GM18498 (cell line): ENCODE results near the gene ARHGEF38.
A peak's percentile ranks its signal among the peaks of the same experiment; 100 is the strongest.
"Not testable (repeated sequence)": the region's sequence is repeated elsewhere in the genome, so short reads cannot be mapped to it uniquely, and the experiment has no call there.

Source experiments
- ATAC-seq: cut with Tn5 transposase; IDR thresholded peaks from one replicate; pipeline ENCODE4 v1.9.1; 2021; ENCODE audit warnings: mild to moderate bottlenecking, moderate library complexity; ENCODE audit not compliant: unreplicated experiment

Gene ARHGEF38

DNA sequence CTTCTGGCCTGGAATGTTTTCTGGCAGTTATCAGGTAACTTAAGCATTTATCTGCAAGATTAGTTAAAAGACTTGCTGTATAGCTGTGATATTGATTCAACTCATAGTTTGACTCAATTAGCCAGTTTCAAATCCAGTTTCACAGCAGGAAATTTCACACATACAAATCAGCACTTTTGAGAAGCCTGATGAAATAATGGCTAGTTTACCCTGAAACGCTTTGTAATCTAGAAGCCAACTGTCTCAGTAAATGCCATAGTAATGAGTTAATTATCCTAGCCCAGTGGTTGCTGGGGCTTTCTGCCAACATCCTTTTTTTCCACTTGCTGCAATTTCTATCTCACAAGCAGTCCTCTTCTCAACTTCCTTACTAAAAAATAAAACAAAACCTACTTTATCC, 53.1 kb downstream of the ARHGEF38 start:
- no peak for ATAC-seq

GRCh38 chr4:105607876-105608275, 55.5 kb downstream of the ARHGEF38 start:
- no peak for ATAC-seq

DNA sequence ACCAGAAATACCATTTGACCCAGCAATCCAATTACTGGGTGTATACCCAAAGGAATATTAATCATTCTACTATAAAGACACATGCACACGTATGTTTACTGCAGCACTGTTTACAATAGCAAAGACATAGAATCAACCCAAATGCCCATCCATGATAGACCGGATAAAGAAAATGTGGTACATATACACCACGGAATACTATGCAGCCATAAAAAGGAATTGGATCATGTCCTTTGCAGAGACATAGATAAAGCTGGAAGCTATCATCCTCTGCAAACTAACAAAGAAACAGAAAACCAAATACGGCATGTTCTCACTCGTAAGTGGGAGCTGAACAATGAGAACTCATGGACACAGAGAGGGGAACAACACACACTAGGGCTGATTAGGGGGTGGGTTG, 57.4 kb downstream of the ARHGEF38 start:
- ATAC-seq, result not testable (repeated sequence)

DNA sequence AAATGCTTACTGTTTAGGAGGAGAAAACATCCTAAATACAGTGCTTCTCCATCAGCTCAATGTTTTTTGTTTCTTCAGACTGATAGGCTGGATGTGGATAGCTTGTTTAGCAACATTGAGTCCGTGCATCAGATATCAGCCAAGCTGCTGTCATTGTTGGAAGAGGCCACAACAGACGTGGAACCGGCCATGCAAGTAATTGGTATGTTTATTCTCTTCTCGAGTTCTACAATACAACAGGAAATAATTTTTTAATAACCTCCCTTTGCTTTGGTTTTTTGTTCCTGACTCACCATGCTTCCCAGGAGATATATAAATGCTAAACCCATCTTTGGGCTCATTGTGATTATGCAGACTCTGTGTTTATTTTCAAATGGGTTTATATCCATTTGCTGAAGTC, 60.9 kb downstream of the ARHGEF38 start:
- no peak for ATAC-seq

DNA sequence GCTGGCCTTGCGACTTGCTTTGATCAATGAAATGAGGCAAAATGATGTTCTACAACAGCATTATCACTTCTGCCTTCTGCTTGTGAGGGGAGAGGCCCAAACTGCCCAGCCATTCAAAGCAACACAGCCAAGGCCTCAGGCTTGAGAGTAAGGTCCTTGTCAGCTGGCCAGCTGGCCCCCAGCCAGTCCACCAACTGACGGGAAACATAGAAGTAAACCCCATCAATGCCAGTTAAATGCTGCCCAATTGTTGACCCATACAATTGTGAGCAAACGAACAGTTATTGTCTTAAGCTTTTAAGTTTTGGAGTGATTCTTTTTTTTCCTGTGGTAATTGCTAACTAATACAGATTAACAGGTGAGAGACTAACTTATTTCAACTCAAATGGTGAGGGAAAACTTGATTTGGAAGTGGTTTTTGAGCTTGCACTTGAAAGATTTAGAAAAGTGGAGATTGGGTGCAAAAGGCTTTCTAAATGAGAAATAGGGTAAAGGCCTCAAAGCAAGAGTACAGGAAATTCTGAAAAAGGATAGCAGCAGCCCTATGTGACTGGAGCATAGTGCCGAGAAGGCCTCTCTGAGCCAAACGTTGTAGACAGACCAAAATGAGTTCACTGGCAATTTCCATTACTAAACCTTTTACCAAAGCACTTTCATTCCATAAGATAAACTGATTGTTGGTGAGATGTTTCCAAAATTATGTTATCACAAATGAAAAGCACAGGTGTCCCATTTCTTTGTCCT, 66.9 kb downstream of the ARHGEF38 start:
- ATAC-seq, result no peak

- no peak for ATAC-seq
Observed at GRCh38 chr4:105620640-105621323, 68.4 kb downstream of the ARHGEF38 start.

DNA sequence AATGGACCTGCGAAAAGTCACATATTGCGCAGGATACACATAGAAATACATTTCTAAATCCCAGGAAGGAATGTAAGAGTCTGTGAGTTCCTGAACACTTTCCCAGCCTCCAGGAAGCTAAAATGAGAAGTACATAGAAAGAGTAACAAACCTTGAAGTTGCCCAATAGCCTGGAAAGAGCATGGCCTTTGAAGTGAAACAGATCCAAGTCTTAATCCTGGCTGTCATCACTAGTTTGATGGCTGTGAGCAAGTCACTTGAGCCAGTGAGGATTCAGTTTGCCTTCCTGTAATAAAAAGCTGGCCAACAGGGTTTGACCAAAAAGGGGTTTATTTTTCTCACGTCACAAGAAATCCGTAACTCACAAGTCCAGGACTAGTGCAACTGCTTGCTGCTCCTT, 69.8 kb downstream of the ARHGEF38 start:
- ATAC-seq, result no peak

- ATAC-seq, result no peak
Observed at GRCh38 chr4:105623099-105623498, 70.7 kb downstream of the ARHGEF38 start.

DNA sequence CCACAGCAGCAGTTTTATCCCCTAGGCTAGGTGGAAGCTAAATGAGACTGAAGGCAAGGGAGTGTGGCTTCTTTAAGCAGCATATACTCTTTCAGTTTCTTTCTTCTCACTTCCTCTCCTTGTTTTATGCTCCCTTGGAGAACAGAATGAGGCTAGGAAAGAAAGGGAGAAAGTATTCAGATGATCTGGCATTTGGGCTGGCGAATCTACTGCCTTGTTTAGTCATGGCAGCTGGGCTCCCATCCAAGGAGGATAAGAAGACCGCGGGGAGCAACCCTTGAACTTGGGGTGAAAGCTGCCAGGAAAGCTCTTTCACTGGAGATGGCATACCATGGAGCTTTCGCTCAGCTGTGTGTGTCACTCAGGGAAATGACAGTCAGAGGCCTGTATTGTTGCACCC, 72.1 kb downstream of the ARHGEF38 start:
- ATAC-seq, result peak; percentile 77

DNA sequence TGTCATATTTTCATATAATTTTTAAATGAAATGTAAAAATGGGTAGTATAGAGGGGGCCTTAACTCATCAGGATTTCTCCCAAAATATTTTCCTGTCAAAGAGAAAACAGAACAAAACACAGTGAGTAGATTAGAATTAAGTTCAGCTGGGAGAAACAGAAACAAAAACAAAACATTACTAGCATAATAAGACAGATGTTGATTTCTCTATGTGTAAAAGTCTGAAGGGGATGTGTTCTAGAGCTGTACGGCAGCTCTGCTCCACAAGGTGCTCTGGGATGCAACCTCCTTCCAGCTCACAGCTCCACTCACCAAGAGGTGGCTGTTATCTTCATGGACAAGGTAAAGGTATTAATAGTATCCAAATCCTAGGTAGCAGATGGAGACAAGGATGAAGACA, 72.8 kb downstream of the ARHGEF38 start:
- peak; percentile 42 for ATAC-seq

- ATAC-seq, result no peak
Observed at GRCh38 chr4:105626846-105627245, 74.4 kb downstream of the ARHGEF38 start.

DNA sequence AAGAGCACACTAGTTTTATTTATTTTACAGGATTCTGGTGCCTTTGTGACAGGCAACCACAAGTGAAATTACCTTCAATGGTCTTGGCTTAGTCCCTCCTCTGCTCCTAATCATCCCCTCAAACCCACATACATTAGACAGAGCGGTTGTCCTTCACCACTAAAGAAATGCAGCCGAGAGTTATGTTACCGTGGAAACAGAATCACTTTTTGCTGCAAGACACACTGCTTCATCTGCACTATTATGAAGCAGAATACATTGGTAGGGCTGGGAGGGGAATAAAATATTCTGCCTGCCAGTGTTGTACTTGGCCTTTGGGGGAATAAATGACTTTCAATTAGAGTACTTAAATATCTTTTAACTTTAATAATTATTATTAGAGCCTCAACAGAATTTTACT, 75.2 kb downstream of the ARHGEF38 start:
- ATAC-seq, result no peak

- no peak for ATAC-seq
Observed at GRCh38 chr4:105630670-105631655, 78.5 kb downstream of the ARHGEF38 start.

DNA sequence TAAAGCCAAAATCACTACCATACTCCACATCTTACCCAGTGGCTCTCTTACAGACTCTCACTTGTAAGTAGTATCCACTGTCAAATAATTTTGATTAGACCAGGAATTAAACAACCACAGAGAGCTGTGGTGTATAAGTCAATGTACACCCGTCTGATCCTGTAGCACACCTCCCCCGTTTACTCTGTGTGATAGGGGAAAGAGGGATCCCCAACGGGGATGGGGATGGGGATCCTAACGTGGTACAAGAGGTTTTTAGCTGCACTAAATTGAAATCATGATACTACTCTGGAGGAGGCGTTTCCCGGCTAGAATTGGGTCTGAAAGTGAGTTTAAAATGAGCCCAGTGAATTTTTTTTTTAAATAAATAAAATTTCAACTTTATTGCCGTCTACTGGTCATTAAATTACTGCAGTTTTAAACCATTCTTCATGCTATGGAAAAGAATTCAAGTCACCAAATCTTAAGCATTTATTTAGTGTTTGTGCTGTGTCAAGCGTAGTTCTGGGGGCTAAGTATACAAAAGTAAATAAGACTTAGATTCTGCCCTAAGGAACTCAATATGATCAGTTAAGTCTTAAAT, 79.5 kb downstream of the ARHGEF38 start:
- no peak for ATAC-seq

- no peak for ATAC-seq
Observed at GRCh38 chr4:105632599-105632998, 80.2 kb downstream of the ARHGEF38 start.

DNA sequence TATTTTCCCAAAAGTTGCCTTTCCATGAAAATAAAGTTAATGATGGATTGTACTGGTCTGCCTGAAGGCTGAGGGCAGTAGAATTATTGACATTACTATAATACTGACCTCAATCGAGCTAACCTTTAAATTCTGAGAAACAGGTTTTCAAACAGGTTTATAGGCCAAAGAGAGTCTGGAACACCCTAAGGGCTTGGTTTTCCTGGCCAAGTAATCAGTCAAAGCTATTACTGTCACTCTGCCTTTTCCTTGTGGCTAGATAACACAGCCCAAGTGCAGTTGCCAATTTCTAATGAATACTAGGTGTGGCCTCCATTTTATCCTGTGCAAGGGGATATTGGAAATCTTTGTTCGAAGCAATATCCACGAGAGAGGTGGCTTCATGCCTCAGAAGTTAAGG, 80.8 kb downstream of the ARHGEF38 start:
- ATAC-seq, result no peak

- ATAC-seq, result peak; percentile 28
Observed at GRCh38 chr4:105634402-105635080, 82.1 kb downstream of the ARHGEF38 start.

GRCh38 chr4:105637408-105638176, 85.2 kb downstream of the ARHGEF38 start:
- ATAC-seq, result peak; percentile 93

DNA sequence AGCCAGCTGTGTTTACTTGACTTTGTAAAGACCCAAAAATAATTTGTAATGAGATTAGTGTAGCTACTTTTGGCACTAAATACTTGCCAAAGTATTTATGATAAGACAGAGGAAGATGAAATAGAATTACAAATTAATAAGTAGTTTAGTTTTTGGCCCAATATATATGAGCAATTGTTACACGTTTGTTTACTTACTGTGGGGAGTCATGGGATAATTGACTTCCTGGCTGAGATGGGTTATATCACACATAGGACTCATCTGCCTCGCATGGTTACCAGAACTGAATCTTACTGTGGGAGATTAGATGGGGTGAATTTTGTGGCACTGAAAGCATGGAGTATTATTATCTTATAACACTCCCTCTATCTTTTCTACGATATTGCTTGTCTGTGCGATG, 89.4 kb downstream of the ARHGEF38 start:
- ATAC-seq, result no peak

DNA sequence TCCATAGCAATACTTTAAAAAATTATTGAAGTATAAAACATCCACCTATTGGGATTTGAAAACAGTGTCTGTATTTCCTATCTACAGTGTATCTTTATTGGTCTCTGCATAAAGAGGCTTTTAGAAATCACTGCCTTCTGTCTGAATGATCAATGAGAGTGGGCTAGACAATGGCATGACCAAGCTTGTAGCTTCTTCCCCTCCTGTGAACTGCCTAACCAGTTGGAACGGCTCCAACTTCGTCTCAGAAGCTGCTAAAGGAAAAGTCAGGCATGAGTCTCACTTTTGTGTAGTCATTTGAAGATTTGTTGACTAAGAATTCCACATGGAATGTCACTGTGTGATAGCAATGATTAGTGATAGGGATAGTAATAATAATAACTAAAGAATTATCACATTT, 91.8 kb downstream of the ARHGEF38 start:
- no peak for ATAC-seq
